Neutrophil (primary cell): ENCODE results near the gene LARGE1.

Experiments used
- H3K27ac ChIP-seq: fragments of 200-600 bp; sonication (generic); 2 replicates; pipeline ENCODE4 v1.5.1; 2016; ENCODE audit warnings: mild to moderate bottlenecking, moderate library complexity
- H3K27me3 ChIP-seq: fragments of 200-600 bp; sonication (generic); 2 replicates; pipeline ENCODE4 v1.6.0; 2016; ENCODE audit warnings: mild to moderate bottlenecking
- H3K36me3 ChIP-seq: fragments of 200-600 bp; sonication (generic); 2 replicates; pipeline ENCODE4 v1.5.1; 2017
- H3K4me1 ChIP-seq, 2 experiments: fragments of 200-600 bp in 1 of 2; sonication (generic) in 1 of 2; 1 replicate in 1 of 2; 2 replicates in 1 of 2; pipeline versions ENCODE4 v1.5.1 to v1.6.1; 2013 to 2016; ENCODE audit warnings: low read depth in 1 of 2, low read length in 1 of 2, mild to moderate bottlenecking in 1 of 2, moderate library complexity in 1 of 2; ENCODE audit not compliant: control insufficient read depth in 1 of 2, insufficient read depth in 1 of 2
- H3K4me3 ChIP-seq, 2 experiments: fragments of 200-600 bp in 1 of 2; sonication (generic) in 1 of 2; 1 replicate in 1 of 2; 2 replicates in 1 of 2; pipeline ENCODE4 v1.5.1; 2013 to 2016; ENCODE audit warnings: low read depth in 1 of 2, low read length in 1 of 2, mild to moderate bottlenecking in 1 of 2, moderate library complexity in 1 of 2
- H3K9me3 ChIP-seq: fragments of 200-600 bp; sonication (generic); 2 replicates; pipeline ENCODE4 v1.5.1; 2016
- CTCF ChIP-seq: fragments of 200-600 bp; sonication (generic); IDR thresholded peaks from 2 replicates; pipeline ENCODE4 v1.5.1; 2016; ENCODE audit warnings: antibody characterized with exemption

Gene LARGE1

GRCh38 chr22:33393432-33393831 is 526.8 kb downstream of the LARGE1 start:
- H3K9me3 ChIP-seq = no peaks in the 10 kb centered on the region
- no peaks in the 10 kb centered on the region for H3K36me3 ChIP-seq
- H3K4me3 ChIP-seq = no peak overlapping the region
- no peak overlapping the region for H3K27ac ChIP-seq
- no peaks in the 10 kb centered on the region for H3K27me3 ChIP-seq
- no peaks in the 10 kb centered on the region for H3K4me1 ChIP-seq
- TF ChIP-seq CTCF = no peak

- Histone ChIP-seq H3K4me3 (no peak overlapping the region), H3K4me1 (no peaks in the 10 kb centered on the region), H3K9me3 (no peaks in the 10 kb centered on the region), H3K27ac (no peak overlapping the region), H3K36me3 (no peaks in the 10 kb centered on the region), H3K27me3 (no peaks in the 10 kb centered on the region)
- no peak for TF ChIP-seq CTCF
Measured at GRCh38 chr22:33391298-33391697, 529.0 kb downstream of the LARGE1 start.

GRCh38 chr22:33389936-33390335 is 530.3 kb downstream of the LARGE1 start:
- H3K4me3 ChIP-seq = no peak overlapping the region
- no peaks in the 10 kb centered on the region for H3K36me3 ChIP-seq
- H3K27me3 ChIP-seq = no peaks in the 10 kb centered on the region
- no peaks in the 10 kb centered on the region for H3K4me1 ChIP-seq
- no peak overlapping the region for H3K27ac ChIP-seq
- H3K9me3 ChIP-seq = no peaks in the 10 kb centered on the region
- TF ChIP-seq CTCF = no peak

GRCh38 chr22:33386270-33386669 is 534.0 kb downstream of the LARGE1 start:
- no peaks in the 10 kb centered on the region for H3K27me3 ChIP-seq
- H3K36me3 ChIP-seq = no peaks in the 10 kb centered on the region
- no peak overlapping the region for H3K4me3 ChIP-seq
- TF ChIP-seq CTCF = no peak
- H3K9me3 ChIP-seq = no peaks in the 10 kb centered on the region
- no peaks in the 10 kb centered on the region for H3K4me1 ChIP-seq
- H3K27ac ChIP-seq = no peak overlapping the region

GRCh38 chr22:33385611-33386010 is 534.7 kb downstream of the LARGE1 start:
- Histone ChIP-seq H3K36me3 (no peaks in the 10 kb centered on the region), H3K9me3 (no peaks in the 10 kb centered on the region)

More at GRCh38 chr22:33385611-33386010, 534.7 kb downstream of the LARGE1 start:
- Histone ChIP-seq H3K27me3 (no peaks in the 10 kb centered on the region), H3K4me1 (no peaks in the 10 kb centered on the region), H3K27ac (no peak overlapping the region), H3K4me3 (no peak overlapping the region)
- no peak for TF ChIP-seq CTCF
